DMS53 (cell line): ENCODE results near the gene EPHA3.

Experiments used
- DNase-seq: peaks from one replicate; lab custom pipeline; 2025; lab: John Stamatoyannopoulos, UW

Gene EPHA3

GRCh38 chr3:89447243-89447642, 339.8 kb downstream of the EPHA3 start:
- DNase-seq, result no peak

DNA sequence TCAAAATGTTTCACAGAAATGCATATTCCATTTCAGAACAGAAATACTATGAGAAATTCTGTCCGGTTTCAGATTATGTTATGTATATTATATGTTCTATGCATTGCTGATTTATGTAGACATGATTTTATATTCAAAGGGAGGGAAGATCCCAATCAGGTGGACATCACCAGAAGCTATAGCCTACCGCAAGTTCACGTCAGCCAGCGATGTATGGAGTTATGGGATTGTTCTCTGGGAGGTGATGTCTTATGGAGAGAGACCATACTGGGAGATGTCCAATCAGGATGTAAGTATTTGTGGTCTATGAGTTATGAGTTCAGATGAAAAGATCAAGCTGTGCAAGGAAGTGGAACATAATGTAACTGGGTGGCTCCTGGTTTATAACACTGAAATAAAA, 341.7 kb downstream of the EPHA3 start:
- no peak for DNase-seq

- no peak for DNase-seq
These were observed 344.6 kb downstream of the EPHA3 start for GRCh38 chr3:89452066-89452465.

GRCh38 chr3:89455240-89455639, 347.8 kb downstream of the EPHA3 start:
- DNase-seq, result no peak

DNA sequence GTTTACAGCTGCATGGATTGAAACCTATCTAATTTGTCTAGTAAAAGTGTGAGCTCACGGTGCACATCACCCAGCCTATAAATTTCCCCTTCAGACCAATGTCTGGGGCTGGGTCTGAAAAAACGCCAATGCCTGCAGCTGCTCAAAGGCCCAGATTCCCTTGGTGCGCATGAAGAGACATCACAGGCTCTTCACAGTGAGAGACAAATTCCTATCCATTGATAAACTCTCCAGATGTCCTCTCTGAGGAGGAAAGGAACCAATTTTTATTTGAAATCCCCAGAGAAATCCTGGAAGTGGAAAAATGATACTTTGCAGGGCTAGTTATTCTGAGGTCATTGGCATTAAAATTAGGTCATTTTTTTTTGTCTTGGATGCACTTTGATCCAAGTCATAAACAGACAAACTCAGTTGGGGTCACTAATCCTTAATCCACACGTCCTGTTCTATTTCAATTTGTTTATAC, 360.5 kb downstream of the EPHA3 start:
- no peak for DNase-seq

DNA sequence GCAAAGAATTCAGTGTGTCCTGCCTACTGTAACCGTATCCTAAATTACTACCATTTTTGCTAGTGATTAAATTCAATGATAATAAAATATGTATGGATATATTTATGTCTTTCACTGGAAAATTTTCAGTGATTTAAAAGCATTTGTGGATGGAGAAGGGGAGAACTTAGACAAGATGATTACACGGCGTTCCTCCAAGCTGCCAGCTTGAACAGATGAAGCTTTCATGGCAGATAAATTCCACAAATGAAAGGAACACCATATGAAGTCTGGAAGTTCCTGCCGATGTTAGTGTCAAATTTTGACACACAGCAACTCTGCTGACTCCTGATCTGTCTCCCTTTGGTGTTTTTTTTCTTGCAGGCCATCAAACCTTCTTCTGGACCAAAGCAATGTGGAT, 364.7 kb downstream of the EPHA3 start:
- DNase-seq, result no peak

GRCh38 chr3:89474333-89475130, 367.1 kb downstream of the EPHA3 start:
- peak; percentile 77 for DNase-seq

DNA sequence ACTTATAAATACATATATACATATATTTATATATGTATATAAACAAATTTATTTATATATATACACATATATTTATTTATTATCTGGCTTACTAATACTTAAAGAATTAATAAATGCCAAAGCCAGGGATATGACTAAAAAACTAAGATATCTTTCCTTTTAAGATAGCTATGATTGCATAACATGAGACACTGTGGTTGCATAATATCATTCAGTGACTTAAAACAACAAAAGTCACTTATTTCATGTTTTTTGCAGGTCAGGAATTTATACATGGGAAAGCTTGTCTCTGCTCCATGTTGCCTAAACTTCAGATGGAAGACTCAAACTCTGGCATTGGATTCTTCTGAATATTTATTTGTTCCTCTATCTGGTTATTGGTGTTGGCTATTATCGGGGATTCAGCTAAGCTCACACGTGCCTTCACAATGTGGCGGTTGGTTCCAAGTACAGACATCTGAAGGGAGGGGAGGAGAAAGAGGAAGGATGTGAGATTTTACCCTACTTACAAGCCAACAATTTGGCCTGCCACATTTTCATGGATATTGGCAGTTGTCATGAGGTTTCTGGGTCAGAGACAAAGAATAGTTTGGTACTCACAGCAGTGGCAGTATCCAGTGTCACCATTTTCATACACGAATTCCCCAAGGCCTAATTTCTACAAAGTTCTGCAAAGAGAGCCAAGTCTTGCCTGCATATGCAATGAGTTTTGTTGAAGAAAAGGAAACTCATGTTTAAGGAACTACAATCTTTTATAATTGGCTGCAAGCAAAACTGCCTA, 381.6 kb downstream of the EPHA3 start:
- DNase-seq, result no peak

- DNase-seq, result no peak
These were observed 382.7 kb downstream of the EPHA3 start for GRCh38 chr3:89490129-89490528.

GRCh38 chr3:89494734-89495133, 387.3 kb downstream of the EPHA3 start:
- DNase-seq, result no peak

DNA sequence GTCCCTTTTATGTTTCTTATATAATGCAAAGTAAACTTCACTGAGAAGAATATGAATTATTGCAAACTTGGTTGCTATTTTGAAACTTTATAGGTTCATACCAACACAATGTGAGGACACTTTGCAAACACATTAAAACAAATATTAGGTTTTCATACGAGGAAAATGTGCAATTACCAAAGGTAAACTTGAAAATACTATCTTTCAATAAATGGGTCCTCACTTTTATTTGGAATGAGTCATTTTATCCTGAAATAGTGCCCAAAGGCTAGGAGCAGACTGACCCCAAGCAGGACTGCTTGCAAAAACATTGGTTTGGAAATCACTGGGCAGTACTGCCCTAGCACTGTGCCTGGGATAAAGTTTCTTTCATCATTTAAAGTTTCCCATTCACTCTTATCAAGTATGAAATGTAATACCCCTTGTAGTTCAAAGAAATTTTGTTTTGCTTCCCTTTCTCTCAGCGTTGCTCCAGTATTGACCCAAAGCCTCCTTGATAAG, 396.5 kb downstream of the EPHA3 start:
- DNase-seq, result no peak

- no peak for DNase-seq
These were observed 397.0 kb downstream of the EPHA3 start for GRCh38 chr3:89504432-89504831.

GRCh38 chr3:89506462-89507103, 399.2 kb downstream of the EPHA3 start:
- no peak for DNase-seq

DNA sequence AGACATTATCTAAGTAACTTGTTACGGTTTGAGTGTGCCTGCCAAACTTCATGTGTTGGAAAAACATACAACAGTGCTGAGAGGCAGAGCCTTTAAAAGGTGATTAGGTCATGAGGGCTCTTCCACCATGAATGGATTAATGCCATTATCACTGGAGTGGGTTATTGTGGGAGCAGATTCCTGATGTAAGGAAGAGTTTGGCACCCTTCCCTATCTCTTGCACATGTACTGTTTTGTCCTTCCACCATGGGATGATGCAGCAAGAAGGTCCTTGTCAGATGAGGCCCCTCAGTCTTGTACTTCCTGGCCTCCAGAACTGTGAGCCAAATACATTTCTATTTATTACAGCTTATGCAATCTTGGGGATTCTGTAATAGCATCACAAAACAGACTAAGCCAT, 413.9 kb downstream of the EPHA3 start:
- no peak for DNase-seq

GRCh38 chr3:89522155-89522554, 414.7 kb downstream of the EPHA3 start:
- no peak for DNase-seq

DNA sequence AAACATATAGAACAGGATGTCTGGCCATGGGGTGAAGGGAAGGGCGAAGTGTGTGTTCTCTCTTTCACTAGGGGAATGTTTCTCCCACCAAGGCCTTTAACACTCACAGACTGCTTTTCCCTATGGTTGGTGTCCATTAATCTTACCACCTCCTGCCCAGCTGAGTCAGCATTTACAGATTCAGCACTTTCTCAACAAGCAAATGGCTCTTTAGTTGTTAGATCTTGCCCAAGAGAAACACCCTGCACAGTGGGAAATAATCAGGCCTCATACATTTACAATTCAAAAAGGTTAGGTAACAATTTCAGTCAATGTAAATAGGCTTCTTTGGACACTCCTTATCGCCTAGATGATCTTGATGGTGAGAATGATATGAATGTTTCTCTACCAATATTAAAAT, 418.2 kb downstream of the EPHA3 start:
- no peak for DNase-seq

DNA sequence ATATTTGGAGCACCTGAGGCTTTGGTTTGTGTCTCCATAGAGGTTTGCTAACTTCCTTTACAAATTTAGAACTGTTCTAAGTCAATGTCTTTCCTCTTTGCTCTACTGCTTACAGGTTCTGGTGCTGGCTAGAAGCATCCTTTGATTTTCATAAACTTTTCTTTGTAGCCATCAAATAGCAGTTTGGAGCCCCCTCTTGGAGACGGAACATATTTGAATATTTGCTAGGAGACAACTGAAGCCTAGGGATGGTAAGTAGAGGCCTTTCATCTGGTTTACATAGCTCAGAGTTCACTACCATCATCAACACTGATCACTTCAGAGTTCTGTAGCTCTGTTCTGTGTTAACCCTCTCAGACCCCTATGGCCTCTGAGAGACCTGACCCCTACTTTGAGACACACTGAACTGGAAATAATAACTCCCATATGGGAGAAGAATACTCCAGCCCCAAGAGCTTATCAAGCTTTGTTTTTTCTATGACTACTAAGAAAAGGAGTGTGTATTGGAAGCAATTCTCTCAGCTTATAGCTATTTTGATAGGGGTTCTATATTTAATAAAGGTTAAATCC, 420.4 kb downstream of the EPHA3 start:
- no peak for DNase-seq
